GM18498 (cell line): Measurements from ENCODE around the gene FBLN1.
"Not testable (repeated sequence)": the region's sequence is repeated elsewhere in the genome, so short reads cannot be mapped to it uniquely, and the experiment has no call there.

Experiments
- ATAC-seq: cut with Tn5 transposase; IDR thresholded peaks from one replicate; pipeline ENCODE4 v1.9.1; 2021; ENCODE audit warnings: mild to moderate bottlenecking, moderate library complexity; ENCODE audit not compliant: unreplicated experiment

Gene FBLN1, protein sequence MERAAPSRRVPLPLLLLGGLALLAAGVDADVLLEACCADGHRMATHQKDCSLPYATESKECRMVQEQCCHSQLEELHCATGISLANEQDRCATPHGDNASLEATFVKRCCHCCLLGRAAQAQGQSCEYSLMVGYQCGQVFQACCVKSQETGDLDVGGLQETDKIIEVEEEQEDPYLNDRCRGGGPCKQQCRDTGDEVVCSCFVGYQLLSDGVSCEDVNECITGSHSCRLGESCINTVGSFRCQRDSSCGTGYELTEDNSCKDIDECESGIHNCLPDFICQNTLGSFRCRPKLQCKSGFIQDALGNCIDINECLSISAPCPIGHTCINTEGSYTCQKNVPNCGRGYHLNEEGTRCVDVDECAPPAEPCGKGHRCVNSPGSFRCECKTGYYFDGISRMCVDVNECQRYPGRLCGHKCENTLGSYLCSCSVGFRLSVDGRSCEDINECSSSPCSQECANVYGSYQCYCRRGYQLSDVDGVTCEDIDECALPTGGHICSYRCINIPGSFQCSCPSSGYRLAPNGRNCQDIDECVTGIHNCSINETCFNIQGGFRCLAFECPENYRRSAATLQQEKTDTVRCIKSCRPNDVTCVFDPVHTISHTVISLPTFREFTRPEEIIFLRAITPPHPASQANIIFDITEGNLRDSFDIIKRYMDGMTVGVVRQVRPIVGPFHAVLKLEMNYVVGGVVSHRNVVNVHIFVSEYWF

DNA sequence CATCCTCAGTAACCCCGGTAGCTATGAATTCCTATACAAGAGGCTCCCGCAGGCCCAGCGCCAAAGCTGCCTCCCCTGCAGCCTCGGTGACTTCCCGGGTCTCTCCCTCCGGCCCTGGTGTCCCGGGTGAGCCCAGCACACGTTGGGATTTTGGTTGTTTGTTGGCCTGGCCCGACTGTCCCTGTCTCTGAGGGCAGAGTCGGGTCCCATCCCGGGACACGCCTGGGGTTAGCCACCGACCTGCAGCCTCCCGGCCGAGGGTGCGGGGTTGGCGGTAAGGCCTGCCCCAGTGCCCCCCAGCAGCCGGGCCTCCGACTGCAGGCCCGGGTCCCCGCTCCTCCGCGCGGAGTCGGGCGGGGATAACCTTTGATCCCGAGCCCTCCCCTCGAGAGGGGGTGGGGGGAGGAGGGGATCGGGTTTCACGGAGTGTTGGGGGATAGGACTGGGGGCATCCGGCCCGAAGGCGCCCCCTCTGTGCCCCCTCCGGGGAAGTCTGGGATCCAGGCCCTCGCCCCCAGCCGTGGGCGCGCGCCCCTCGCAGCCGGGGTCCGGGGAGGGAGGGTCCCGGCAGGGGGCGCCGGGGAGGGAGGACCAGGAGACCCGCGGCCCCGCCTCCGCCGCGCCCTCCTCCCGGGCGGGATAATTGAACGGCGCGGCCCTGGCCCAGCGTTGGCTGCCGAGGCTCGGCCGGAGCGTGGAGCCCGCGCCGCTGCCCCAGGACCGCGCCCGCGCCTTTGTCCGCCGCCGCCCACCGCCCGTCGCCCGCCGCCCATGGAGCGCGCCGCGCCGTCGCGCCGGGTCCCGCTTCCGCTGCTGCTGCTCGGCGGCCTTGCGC lies at the start of gene FBLN1:
TSS of gene FBLN1 (plus strand) at position 669 of the 835 bp plus-strand sequence. CDS start at position 772, 103 bp downstream.
- ATAC-seq, result no peak

DNA sequence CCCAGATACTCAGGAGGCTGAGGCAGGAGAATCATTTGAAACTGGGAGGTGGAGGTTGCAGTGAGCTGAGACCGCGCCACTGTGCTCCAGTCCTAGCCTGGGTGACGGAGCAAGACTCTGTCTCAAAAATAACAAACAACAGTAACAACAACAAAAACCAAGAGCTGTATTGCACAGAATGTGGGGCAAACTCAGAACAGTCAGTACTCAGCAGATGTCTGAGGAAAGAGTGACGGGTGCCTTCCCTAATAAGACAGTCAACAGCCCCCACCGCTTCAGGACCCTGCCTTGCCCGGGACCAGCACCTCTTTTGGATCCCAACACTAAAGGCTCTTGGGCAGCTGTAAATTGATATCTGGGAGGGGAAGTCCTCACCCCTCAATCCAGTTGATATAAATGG lies 48.9 kb upstream of the FBLN1 start:
- no peak for ATAC-seq

DNA sequence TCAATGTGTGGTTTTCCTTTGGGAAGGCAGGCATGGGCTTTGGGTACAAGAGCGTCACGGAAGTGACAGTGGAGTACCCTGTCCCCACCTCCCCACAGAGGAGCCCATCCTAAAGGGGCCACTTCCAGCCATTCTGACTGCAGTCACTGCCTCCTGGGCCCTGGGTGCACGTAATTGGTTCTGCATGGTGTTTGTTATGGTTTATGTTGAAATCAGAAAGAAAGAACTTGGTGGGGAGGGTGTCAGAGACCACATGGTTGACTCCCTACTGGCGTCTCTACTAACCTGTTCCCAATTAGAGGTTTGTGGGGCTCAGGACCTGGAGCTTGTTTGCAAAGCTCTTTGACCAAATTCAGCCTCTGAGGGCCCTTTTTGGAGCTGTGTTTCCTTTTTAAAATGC lies 48.4 kb upstream of the FBLN1 start:
- ATAC-seq, result no peak

DNA sequence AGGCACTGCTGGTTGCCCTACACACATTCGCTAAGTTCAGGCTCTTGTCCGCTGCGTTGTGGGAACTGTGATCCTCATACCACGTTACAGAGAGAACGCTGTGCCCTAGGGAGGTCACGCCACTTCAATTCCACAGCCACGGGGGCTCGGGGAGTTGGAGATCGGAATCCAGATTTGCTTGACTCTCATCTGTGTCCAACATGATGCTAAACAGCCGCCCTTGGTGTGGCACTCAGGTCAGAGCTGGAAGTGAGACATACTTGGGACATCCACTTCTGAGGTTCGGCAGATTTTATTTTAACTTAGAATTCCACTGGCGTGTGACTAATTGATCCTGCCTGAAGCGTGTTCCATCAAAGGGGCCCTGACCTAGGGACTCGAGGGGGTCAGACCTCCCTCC lies 47.5 kb upstream of the FBLN1 start:
- no peak for ATAC-seq

DNA sequence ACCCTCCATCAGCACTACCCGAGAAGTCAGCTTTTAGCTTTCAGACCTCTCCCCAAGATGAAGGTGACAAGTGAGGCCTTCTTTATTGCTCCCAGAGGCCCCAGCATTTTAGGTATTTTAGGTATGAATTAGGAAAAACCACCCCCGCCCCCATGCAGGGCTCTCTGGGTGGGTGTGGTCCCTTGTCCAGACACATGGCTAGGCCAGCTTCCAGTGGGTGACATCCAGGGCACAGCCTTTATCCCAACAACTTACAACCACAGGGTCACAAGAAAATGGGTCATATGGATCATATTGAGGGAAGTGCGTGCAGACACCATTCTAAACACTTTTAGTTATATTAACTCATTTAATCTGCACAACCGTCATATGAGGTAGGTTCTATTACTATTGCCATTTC lies 47.1 kb upstream of the FBLN1 start:
- no peak for ATAC-seq

DNA sequence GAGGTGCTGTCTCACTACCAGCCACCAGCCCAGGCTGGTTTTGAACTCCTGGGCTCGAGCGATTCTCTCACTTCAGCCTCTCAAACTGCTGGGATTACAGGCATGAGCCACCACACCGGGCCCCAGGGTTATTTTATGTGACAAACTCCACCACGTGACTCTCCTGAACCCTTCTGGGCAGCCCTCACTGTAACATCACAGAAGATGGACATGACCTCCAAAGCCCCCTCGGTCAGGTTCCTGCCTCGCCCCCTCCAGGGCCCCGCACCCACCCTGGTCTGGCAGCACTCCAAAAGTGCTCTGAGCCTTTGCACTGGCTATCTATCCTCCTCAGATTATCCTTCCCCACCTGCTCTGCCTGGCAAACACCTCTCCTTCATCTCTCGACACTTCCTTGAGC lies 45.9 kb upstream of the FBLN1 start:
- ATAC-seq, result no peak

DNA sequence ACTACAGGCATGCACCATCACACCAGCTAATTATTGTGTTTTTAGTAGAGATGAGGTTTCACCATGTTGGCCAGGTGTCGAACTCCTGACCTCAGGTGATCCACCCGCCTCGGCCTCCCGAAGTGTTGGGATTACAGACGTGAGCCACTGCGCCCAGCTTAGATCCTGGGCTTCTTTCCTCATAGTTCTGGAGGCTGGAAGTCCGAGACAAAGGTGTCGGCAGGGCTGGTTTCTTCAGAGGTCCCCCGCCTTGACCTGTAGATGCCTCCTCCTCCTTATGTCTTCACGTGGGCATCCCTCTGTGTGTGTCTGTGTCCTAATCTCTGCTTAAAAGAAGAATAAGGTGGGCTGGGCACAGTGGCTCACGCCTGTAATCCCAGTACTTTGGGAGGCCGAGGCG lies 44.2 kb upstream of the FBLN1 start:
- ATAC-seq, result no peak

DNA sequence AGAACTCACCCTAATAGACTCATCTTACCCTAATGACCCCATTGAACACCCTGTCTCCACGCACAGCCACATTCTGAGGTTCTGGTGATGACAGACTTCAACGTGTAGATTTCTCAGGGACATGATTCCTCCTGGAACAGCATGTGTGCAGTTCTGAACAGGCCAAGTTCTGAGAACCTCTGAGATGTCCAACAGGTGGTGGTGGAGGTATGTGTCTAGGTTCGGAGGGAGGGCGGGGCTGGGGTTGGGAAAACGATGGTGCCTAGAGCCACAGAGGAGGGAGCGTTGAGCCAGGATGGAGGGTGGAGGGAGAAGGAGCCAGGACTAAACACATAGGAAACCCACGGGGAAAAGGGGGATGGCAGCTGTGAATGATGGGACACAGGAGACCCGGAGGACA lies 43.4 kb upstream of the FBLN1 start:
- ATAC-seq, result no peak

- no peak for ATAC-seq
Measured at GRCh38 chr22:45460288-45461109, 42.2 kb upstream of the FBLN1 start.

DNA sequence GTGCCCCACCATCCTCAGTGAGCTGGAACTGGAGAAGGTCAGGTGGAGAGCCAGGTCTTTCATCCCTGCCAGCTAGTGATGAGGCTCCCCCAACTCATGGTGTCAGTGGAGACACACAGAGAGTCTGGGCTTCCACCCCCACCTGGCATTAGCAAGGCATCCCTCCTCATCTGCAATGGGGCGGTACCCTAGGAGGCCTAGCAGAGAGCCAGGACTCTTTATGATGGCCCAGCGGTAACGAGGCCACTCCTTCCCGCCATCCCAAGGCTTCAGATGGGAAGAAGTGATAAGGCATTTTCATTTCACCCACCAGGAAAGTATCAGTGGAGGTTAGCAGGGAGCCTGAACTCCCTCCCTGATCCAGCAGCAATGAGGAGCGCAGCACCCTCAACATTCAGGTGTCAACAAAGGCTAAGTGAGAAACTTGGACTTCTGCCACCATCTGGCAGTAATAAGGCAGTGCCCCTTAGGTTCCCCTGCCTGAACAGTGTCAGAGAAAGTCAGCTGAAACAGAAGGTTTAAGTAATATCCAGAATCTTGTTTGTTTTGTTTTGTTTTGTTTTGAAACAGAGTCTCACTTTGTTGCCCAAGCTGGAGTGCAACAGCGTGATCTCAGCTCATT lies 40.5 kb upstream of the FBLN1 start:
- ATAC-seq, result no peak

DNA sequence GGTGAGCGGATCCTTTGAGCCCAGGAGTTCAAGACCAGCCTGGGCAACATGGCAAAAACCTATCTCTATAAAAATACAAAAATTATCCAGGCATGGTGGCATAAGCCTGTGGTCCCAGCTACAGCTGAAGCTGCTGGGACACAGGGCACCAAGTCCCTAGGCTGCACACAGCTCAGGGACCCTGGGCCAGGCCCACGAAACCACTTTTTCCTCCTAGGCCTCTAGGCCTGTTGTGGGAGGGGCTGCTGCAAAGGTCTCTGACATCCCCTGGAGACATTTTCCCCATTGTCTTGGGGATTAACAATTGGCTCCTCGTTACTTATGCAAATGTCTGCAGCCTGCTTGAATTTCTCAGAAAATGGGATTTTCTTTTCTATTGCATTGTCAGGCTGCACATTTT lies 39.0 kb upstream of the FBLN1 start:
- ATAC-seq, result not testable (repeated sequence)

- no peak for ATAC-seq
Measured at GRCh38 chr22:45465633-45466032, 37.0 kb upstream of the FBLN1 start.

- ATAC-seq, result no peak
Measured at GRCh38 chr22:45468872-45469271, 33.8 kb upstream of the FBLN1 start.

DNA sequence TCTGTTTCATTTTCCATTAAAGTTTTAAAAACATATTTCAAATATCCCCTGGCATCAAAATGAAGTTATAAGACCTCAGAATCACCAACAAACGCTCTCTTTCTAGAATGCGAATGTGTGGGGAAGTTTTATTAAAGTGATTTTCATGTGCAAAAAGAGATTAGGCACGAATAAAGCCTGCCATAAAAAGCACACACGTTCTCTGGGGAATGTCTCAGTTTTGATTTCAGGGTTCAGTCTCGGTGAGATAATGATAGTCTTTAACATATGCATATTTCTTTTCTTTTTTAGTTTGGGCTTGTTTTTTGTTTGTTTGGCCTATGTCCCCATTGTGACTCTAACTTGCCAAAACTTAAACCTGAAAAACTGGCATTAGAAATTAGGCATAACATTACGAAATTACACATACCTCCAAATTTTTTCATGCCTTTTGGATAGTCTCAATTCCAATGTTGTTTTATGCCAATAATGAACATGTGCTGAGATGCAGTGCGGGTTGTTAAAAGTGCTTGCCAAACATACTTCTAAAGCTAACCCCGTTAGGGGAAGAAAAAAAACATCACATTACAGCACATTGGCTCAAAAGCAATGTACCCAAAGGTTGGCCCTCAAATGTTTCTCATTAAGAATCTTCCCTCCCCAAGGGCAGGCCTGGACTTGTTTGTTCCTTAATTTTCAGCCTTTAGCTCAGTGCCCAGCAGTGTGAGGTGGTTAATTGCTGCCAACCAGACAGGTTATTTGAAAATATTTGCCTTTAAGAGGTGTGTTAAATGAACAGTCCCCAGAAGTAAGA lies 33.2 kb upstream of the FBLN1 start:
- no peak for ATAC-seq

- ATAC-seq, result no peak
Measured at GRCh38 chr22:45470871-45471270, 31.8 kb upstream of the FBLN1 start.

DNA sequence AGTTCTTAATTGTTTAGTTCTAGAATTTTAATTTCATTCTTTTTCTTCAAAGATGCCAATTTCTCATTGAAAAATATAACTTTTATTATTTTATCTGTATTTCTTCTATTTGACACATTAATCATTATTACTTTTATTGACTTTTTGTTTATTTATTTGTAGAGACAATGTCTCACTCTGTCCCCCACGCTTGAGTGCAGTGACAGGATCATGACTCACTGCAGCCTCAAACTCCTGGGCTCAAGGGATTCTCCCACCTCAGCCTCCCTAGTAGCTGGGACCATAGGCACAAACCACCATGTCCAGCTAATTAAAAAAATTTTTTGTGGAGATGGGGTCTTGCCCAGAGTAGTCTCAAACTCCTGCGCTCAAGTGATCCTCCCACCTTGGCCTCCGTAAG lies 30.3 kb upstream of the FBLN1 start:
- ATAC-seq, result no peak

- no peak for ATAC-seq
Measured at GRCh38 chr22:45473626-45474237, 29.0 kb upstream of the FBLN1 start.

- no peak for ATAC-seq
Measured at GRCh38 chr22:45475063-45475747, 27.5 kb upstream of the FBLN1 start.
